ENCODE measurements around the gene ID4.
A peak's percentile ranks its signal among the peaks of the same experiment; 100 is the strongest.

ID4 gene, protein sequence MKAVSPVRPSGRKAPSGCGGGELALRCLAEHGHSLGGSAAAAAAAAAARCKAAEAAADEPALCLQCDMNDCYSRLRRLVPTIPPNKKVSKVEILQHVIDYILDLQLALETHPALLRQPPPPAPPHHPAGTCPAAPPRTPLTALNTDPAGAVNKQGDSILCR

DNA sequence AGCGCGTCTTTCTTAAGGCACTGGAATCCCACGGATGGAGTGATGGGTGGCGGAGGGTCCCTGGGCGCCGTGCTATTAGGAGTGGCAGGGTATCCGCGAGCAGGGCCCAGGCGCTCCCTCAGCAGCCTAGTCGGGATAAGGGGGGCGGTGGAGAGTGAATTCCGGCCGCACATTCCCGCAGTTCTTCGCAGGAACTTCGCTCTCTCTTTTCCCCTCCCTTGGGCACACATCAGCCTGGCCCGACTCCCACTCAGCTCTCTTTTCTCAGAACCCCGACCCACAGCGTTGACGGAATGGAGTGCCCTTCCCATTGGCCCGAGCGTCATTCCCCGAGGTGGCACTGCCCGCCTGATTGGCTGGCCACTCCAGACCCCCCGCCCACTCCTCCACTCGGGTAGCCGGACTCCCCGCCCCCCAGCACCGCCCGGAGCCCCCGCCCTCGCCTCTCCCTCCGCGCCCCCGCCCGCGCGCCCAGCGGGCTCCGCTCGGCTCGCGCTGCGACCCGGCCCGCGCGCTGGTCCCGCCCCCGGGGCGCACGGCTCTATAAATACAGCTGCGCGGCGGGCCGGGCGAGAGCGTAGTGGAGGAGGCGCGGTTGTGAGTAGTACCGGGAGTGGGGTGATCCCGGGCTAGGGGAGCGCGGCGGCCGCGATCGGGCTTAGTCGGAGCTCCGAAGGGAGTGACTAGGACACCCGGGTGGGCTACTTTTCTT lies at the start of gene ID4:
Gene ID4, plus strand, starts transcription at position 572 of the 712 bp plus-strand sequence. CDS start 385 bp downstream, outside the sequence.
- peak in 13 of 14 donors; percentile 24 to 93 (median 86) for DNase-seq

DNA sequence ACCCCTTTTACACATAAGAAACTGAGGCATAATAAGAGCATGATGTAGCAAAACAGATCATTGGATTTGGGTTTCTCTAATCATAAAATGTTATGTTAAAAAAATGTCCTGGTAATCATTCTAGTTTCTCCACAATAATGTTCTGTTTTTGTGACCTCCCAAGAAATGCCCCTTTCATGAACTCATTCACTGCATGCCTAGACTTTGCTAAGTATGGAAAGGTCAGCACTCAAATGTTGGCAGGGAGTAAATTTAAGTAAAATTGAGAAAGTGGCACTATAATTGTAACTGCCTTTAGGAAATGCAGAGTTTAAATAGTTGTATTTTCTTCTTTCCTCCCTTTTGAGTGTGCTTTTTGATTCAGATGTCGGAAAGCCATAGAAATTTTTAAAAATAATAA lies 48.5 kb upstream of the ID4 start:
- no peak for DNase-seq

DNA sequence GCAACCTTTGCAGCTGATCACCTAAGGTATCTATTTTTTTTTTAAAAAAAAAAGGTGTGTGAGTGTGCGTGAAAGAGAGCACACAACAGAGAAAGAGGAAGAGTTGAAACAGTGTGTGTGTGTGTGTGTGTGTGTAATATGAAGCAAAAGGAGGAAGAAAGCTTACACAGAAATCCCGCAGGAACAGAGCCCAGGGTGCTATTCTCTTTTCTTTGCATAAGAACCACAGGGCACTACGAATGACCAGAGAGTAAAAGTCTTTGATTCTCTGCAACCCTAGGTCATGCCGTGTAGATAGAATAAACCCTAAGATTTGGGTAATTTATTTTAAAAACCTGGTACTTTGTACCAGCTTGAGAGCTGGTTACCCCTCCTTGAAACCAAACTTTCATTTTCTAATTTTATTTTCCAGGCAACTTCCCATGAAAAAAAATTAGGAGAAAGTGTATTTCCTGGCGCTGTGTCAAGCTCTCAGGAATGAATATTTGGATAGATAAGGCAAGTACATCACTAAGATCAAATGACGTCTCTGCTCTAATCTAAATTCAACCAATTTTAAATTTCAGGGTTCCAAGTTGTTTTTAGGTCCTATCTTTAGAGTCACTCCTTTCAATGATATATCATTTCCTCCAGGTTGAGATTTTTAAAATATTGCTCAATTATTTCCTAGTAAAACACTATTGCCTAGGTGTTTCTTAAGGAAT lies 47.9 kb upstream of the ID4 start:
- no peak for DNase-seq

DNA sequence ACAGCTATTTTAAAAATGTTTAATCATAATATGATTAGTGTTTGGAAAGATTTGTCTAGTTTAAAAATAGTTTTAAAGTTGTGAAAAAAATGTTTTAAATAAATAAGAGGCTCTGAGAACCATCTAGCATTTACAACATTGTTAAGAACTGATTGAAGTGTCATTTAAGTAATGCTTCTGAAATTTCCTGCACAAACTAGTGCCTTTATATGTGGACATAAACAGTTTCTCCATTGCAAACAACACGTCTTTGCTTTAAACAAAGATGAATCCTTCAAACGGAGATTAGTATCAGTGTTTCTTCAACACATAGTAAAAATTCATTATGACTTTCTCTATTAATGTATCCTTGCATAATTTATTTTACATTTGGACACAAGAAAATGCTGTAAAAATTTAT lies 45.9 kb upstream of the ID4 start:
- no peak for DNase-seq

DNA sequence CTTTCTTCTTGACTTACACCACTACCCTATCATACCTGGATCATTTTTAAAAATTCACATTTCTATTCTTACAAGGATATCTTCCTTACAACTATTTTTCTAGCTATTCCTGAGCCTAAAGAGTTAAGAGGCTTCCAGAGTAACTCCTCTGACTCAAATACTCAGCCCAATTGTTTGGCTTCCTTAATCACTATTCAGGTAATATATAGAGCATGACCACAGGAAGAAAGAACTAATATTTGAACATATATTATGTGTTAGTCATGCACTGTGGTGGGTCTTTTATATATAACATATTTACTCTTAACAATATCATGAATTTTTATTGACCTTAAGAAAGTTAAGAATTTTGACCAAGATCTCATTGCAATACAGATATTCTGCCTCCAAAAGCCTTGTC lies 42.0 kb upstream of the ID4 start:
- no peak for DNase-seq

DNA sequence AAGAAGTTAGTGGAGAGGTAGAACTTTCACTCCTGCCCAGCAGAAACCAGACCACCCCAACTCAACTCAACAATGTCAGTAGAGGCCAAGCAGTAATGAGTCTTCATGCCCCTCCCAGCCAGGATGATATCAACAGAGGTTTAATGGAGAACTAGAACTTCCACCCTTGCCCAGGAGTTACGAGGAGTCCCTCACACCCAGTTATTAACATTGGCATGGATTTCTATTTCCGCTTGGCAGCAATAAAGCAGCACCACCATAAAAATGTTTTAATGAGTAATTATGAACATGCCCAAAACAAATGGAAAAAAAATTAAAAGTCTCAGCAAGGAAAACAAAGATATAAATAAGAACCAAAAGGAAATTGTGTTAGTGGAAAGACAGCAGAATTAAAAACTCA lies 40.7 kb upstream of the ID4 start:
- no peak for DNase-seq

DNA sequence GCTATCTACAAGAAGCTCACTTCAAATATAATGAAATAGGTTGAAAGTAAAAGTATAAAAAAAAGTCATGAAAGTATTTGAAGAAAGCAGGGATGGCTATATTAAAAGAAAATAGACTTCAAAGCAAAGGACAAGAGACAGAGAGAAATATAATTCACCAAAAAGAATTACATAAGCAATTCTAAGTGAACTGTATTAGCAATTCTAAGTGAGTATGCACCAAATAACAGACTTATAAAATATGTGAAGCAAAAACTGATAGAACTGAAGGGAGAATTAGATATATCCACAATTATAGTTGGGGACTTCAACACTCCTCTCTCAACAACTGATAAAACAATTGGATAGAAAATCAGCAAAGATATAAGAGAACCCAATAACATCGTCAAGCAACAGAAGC lies 38.8 kb upstream of the ID4 start:
- no peak for DNase-seq

DNA sequence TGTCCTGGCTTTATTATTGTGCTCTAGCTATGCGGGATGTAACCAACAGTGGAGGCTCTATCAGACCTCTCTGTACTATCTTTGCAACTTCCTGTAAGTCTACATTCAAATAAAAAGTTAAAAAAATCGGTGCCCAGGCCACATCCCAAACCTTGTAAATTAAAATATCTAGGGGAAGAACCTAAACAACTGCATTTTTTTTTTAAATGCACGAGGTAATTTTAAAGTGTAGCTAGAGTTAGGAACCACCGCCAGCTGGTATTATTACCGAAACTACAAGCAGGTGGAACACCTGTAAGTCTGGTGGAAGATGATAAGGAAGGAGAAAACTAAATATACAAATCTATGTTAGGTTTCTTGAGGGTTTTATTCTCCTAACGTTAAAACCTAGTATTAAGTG lies 34.5 kb upstream of the ID4 start:
- no peak for DNase-seq

DNA sequence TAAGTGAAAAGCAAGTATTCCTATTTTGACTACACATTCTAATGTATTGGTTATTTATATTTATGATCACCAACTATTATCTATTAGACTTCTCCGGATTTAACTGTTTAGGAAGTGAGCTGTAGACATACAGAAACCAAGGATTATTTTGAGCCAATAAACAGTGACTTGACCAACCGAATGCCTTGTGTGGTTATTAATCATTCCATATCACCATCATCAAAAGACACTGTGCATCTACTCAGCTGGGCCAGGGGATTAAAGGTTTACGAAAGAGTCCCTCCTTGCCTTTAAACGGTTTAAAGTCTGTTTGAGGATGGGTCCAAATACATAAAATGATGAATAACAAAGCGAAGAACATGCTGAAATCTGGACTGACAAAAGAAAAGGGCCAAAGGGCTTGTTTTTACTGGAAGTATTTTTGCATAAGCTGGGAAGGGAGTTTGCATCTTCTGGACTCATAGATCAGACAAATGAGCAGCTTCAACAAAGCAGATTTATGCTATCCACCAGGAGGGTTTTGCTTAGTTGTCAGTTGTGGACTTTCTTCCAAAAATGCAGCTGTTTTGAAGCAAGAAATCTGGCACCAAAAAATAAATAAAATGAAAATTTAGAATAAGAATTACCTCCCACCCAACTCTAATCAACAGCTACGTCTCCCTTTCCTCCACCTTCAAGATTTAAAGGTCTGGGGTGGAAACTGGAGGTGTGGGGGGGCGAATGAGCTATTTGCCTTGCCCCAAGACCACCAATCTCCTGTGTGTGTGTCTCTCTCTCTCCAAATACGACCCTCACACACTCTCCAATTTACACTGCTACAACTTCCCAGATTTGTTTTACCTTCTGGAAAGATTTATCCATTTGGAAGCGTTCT lies 33.6 kb upstream of the ID4 start:
- DNase-seq, result no peak

DNA sequence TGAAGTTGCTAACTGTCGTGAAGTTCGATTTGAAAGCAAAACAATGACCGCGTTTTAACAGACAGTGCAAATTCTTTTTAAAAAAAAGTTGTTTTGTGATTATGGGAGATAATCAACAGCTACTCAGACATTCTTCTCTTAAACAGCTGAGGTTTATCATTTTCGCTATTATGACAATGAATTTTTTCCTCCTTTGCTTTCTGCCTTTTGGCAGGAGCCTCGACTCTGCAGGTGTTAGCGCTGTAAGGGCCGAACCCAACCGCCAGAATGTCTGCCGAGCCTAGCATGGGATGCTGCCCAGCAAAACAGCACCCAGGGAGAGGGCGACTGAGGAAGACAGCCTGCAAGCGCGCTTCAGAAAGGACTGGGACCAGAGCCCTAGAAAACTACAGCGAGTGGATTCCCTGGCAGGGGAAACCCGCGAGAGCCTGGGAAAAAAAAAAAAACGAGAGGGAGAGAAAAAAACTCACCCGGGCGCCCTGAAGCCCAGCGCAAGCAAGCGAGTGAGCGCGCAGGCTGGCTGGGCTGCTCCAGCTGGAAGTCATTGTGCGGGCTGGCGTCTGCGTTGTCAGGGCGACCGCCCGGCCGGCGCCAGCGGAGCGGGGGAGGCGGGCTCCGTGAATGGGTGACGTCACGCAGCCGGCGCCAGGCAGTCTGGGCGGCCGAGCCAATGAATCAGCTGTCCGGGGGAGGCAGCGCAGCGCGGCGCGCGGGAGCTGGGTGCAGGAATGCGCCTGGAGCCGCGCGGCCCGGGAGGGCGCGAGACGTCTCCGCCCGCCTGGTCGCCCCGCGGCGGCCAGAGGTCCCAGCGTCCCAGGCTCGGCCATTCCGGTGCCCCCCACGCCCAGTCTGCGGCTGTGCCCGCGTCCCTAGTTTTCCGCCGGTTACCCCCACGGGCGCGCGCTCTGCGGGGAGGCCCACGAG lies 32.7 kb upstream of the ID4 start:
- peak; percentile 34 to 94 (median 85) for DNase-seq

DNA sequence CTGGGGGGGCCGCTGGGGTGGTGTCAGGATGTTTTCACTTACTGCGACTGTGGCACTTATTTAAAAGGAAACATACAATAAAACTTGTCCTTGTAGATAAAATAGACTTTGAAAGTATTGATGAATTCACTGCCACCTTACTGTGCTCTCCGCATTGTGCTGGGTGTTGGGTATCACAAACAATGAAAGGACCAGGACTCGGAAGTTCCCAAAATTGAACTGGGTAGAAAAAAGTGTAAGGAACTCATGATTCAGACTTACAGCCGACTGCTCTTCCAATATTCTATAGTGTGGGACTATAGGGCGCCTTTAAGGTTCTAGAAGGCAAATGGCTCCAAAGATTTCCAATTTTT lies 32.1 kb upstream of the ID4 start:
- DNase-seq, result no peak

DNA sequence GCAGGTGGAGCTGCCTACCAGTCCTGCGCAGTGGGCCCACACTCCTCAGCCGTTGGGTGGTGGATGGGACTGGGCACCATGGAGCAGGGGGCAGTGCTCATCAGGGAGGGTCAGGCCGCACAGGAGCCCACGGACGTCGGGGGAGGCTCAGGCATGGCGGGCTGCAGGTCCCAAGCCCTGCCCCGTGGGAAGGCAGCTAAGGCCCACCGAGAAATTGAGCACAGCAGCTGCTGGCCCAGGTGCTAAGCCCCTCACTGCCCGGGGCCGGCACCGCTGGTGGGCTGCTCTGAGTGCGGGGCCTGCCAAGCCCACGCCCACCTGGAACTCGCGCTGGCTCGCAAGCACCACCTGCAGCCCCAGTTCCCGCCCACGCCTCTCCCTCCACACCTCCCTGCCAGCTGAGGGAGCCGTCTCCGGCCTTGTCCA lies 30.2 kb upstream of the ID4 start:
- no peak for DNase-seq

DNA sequence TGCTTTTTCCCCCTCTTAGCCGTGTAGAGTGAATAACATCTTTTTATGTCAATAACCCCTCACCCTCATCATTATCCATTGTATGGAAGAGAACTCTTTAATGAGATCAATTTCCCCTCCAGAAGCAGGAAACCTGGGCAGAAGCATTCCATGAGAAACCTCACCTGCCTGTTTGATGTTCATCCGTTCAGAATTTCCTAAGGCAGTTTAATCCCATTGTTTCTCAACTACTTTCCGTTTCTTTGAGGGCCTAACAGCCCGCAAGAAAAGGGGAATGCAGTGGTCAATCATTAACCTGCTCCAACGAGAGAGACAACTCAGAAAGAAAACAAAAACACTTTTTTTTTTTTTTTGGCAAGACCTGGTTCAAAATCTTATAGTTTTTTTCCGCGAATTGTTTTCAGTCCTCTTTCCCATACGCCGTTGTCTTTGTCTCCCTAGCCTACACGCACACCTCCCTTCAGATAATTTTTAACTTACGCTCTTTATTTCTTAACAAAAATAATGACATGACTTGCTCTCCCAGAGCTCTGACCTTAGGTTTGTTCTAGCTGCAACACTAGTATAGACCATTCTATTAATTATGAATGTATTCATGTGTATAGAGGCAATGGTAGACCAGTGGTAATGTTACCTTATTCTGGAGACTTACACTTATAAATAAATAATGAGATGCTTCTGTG lies 25.6 kb upstream of the ID4 start:
- DNase-seq, result no peak

DNA sequence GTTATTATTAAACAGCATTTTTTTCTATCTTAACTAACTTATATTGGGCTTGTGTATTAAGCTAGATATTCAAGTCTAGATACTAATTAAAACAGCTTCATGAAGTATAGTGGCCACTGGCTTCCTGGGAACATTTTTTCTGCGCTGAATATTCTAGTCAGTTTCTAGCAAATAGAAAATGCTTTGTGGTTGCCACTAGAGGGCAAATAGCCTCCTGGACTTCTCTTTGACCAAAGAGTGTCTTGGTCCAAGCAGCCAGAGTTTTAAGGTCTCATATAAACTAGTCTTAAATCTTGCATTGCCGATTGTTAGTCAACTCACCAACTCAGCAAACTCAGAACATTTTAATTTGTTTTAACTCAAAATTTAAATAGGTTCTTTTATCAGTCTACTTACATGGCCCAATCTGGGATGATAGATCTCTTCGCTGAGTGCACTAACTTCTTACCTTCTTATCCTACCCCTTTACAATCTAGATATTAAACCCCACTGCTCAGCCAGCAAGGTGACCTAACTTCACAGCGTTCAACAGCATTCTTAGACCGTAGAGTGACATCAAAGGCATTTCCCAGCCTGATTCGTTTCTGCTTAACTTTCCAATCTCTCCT lies 24.6 kb upstream of the ID4 start:
- no peak for DNase-seq

DNA sequence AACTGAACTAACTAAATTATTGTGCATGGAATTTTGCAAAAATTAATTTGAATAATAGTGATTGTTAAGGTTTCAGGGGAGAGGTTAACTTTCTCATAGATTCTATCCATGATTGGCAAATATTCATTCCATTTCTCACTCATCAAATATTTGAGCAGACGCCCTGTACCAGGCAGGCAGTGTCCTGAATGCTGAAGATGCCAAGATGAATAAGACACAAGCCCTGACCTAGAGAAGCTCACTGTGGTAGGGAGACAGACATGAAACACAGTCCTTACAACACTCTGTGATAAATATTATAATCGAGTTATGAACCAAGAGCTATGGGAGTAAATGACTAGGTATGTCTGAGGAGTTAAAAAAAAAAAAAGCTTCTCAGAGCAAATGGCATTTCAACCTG lies 18.4 kb upstream of the ID4 start:
- no peak for DNase-seq

DNA sequence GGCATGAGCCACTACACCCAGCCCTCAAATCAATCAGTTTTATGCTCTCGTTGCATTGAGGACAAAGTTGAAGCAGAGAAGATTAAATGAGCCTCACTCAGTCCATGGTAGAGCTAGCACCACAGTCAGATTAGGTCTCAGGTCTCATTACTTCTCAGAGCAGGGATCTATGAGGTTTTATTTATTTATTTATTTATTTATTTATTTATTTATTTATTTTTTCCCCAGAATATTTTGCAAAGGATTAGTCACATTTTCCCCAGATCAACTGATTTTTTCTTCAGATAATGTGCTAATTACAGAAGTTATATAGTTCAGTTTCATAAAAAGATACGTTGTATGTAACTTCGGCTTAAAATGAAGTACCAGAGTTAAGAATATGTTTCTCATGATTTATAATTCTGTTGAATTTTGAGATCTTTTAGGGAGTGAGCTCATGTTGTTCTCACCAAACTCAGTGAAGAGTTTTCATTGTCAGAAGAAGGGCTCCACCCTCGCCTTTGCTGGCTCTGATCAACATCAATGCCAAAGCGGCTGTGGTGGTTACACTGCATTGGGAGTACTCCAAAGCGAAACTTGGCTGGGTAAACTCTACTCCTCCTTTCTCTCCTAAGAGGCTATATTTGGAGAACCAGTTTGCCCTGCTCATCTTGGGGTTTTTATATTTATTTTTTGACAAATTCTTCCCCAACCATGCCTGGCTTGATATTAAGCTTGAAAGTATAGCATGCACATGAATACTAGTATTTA lies 12.9 kb upstream of the ID4 start:
- no peak for DNase-seq

DNA sequence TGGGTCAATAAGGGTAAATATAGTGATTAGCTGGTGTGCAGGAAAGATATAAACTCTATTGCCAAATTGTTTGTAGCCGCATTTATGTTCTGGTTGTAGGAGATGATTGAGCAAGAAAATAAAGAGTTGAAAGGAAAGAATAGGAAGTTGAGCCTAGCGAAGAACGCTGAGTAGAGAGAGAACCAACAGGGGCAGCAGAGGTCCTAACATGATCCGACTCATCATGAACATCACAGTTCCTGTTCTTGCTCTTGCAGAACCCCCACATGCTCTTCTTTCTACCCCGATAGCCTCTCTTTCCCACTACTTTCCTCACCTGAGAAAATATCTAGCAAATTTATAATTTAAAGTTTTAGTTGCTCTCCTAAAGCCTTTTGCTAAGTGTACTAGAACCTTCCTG lies 9.9 kb upstream of the ID4 start:
- DNase-seq, result no peak

DNA sequence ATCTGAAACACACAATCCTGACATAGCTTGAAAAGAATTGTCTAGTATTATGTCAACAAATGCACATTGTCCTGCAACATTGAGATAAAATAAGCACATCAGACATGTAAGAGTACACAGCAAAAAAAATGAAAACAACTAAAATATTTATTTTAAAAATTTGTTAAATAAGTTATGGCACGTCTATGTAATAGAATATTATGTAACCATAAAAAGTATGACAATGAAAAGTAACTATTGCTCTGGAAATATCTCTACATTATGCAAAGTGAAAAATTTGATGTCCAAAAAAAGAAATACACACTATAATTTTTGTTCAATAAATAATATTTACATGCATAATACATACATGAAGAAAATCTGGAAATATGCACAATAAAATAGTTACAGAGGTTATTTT lies 9.3 kb upstream of the ID4 start:
- no peak for DNase-seq

DNA sequence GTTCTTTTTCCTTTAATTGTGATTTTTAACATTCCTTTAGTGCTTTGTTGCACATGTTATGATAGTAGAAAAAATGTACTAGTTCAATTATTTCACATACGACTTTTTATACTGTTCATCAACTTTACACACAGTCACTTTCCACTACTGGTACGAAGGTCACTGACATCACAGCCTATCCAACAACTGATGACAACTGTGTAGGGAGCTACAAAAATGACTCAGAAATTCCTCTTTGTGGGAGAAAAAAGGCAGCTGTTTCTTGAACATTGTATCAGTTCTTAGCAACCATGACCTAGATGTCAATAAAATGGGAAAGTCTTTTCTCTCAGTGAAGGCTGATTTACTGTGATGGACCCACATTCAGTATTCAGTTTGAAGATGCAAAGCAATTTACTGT lies 7.0 kb upstream of the ID4 start:
- no peak for DNase-seq

DNA sequence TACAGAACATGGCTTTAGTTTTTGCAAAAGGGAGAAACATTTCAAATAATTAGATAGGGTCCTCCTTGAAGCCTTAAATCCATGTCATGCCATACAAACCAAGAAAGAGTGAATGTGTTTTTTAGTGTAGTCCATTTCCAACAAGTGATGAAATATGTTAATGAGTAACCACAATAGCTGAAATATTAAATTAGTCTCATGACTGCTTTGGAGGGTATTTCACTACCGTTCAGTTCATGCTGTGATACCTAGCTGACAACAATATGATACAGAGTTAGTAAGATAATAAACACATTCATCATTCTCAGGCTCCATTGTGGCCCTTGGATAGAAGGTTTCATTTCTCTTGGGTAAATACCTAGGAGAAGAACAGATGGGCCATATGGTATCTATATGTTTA lies 5.8 kb upstream of the ID4 start:
- no peak for DNase-seq

Measured in C1 segment of cervical spinal cord (tissue), 14 donors.